SK-N-SH treated with all-trans-retinoic acid at 6 μM for 48 hours (cell line): ENCODE measurements around the gene DIP2C.

Experiments used
- ATAC-seq: fragments of 200-7000 bp; cut with Tn5 transposase; 3 replicates; pipeline ENCODE4 v1.9.1; 2020; ENCODE audit warnings: mild to moderate bottlenecking, moderate library complexity
- ARNTL ChIP-seq: fragments of 450-650 bp; formaldehyde crosslinking; IDR thresholded peaks from 2 replicates; pipeline ENCODE4 v1.5.0; 2020; ENCODE audit warnings: low read depth, mild to moderate bottlenecking, moderate library complexity, borderline replicate concordance
- BACH2 ChIP-seq: fragments of 250-450 bp; sonication (Bioruptor Pico); IDR thresholded peaks from 2 replicates; pipeline ENCODE4 v1.9.0; 2021; ENCODE audit warnings: mild to moderate bottlenecking, borderline replicate concordance
- CSDC2 ChIP-seq: fragments of 250-450 bp; sonication (Bioruptor Pico); IDR thresholded peaks from 2 replicates; pipeline ENCODE4 v1.5.0; 2020; ENCODE audit warnings: mild to moderate bottlenecking, moderate library complexity
- CSRNP3 ChIP-seq: fragments of 250-450 bp; sonication (Bioruptor Pico); IDR thresholded peaks from 2 replicates; pipeline ENCODE4 v1.5.1; 2021; ENCODE audit warnings: mild to moderate bottlenecking, moderate library complexity
- ESRRG ChIP-seq: fragments of 250-450 bp; sonication (Bioruptor Pico); IDR thresholded peaks from 2 replicates; pipeline ENCODE4 v1.6.1; 2021; ENCODE audit warnings: mild to moderate bottlenecking
- GLIS3 ChIP-seq: fragments of 250-450 bp; sonication (Bioruptor Pico); IDR thresholded peaks from 2 replicates; pipeline ENCODE4 v1.5.0; 2020; ENCODE audit warnings: mild to moderate bottlenecking, moderate library complexity
- ISL1 ChIP-seq: fragments of 250-450 bp; sonication (Bioruptor Pico); IDR thresholded peaks from 2 replicates; pipeline ENCODE4 v2.1.2; 2022; ENCODE audit warnings: mild to moderate bottlenecking, moderate library complexity
- OSR1 ChIP-seq: fragments of 250-450 bp; sonication (Bioruptor Pico); IDR thresholded peaks from 2 replicates; pipeline ENCODE4 v1.8.0; 2022; ENCODE audit warnings: moderate library complexity, mild to moderate bottlenecking, inconsistent platforms
- PATZ1 ChIP-seq: fragments of 250-450 bp; sonication (Bioruptor Pico); IDR thresholded peaks from 2 replicates; pipeline ENCODE4 v1.8.0; 2020; ENCODE audit warnings: mild to moderate bottlenecking, moderate library complexity, borderline replicate concordance
- POU6F1 ChIP-seq: fragments of 250-450 bp; sonication (Bioruptor Pico); IDR thresholded peaks from 2 replicates; pipeline ENCODE4 v1.8.0; 2021; ENCODE audit warnings: low read depth, mild to moderate bottlenecking, moderate library complexity, borderline replicate concordance
- PPARA ChIP-seq: fragments of 250-450 bp; sonication (Bioruptor Pico); IDR thresholded peaks from 2 replicates; pipeline ENCODE4 v1.5.0; 2020; ENCODE audit warnings: mild to moderate bottlenecking, borderline replicate concordance
- RARB ChIP-seq: fragments of 250-450 bp; sonication (Bioruptor Pico); IDR thresholded peaks from 2 replicates; pipeline ENCODE4 v1.8.0; 2021; ENCODE audit warnings: mild to moderate bottlenecking, moderate library complexity
- SNAI2 ChIP-seq: fragments of 250-450 bp; sonication (Bioruptor Pico); IDR thresholded peaks from 2 replicates; pipeline ENCODE4 v1.5.0; 2020; ENCODE audit warnings: mild to moderate bottlenecking, moderate library complexity
- TCF4 ChIP-seq: fragments of 250-450 bp; sonication (Bioruptor Pico); IDR thresholded peaks from 2 replicates; pipeline ENCODE4 v1.8.0; 2021; ENCODE audit warnings: mild to moderate bottlenecking, moderate library complexity, borderline replicate concordance
- TOX ChIP-seq: fragments of 250-450 bp; sonication (Bioruptor Pico); IDR thresholded peaks from 2 replicates; pipeline ENCODE4 v1.8.0; 2021; ENCODE audit warnings: mild to moderate bottlenecking, moderate library complexity, borderline replicate concordance
- TSHZ2 ChIP-seq: fragments of 250-450 bp; sonication (Bioruptor Pico); IDR thresholded peaks from 2 replicates; pipeline ENCODE4 v1.5.0; 2020; ENCODE audit warnings: mild to moderate bottlenecking, moderate library complexity
- ZC3H10 ChIP-seq: fragments of 250-450 bp; sonication (Bioruptor Pico); IDR thresholded peaks from 2 replicates; pipeline ENCODE4 v1.5.1; 2021; ENCODE audit warnings: mild to moderate bottlenecking, moderate library complexity
- ZFP3 ChIP-seq: fragments of 250-450 bp; sonication (Bioruptor Pico); IDR thresholded peaks from 2 replicates; pipeline ENCODE4 v1.5.0; 2020; ENCODE audit warnings: mild to moderate bottlenecking, moderate library complexity
- ZNF565 ChIP-seq: fragments of 450-650 bp; formaldehyde crosslinking; conservative IDR thresholded peaks from 2 replicates; pipeline ENCODE4 v1.5.0; 2020; ENCODE audit warnings: low read depth, mild to moderate bottlenecking, moderate library complexity
- ZNF70 ChIP-seq: fragments of 450-650 bp; formaldehyde crosslinking; IDR thresholded peaks from 2 replicates; pipeline ENCODE4 v1.5.0; 2020; ENCODE audit warnings: mild to moderate bottlenecking, moderate library complexity
- ZNF8 ChIP-seq: fragments of 450-650 bp; formaldehyde crosslinking; IDR thresholded peaks from 2 replicates; pipeline ENCODE4 v1.5.0; 2020; ENCODE audit warnings: mild to moderate bottlenecking, moderate library complexity

Gene DIP2C

GRCh38 chr10:625333-625696 lies 64.2 kb downstream of the DIP2C start:
- TF ChIP-seq PPARA (CRISPR knock-in tag) = no peak
- no peak for TF ChIP-seq ZNF70 (CRISPR knock-in tag)
- TF ChIP-seq ZNF8 (CRISPR knock-in tag) = no peak
- TF ChIP-seq RARB (CRISPR knock-in tag) = no peak
- TF ChIP-seq TCF4 (CRISPR knock-in tag) = no peak
- no peak for TF ChIP-seq ISL1 (CRISPR knock-in tag)
- TF ChIP-seq ZNF565 (CRISPR knock-in tag) = no peak
- no peak for TF ChIP-seq ZFP3 (CRISPR knock-in tag)
- peak; percentile 66 for ATAC-seq

GRCh38 chr10:624605-625332 lies 64.7 kb downstream of the DIP2C start:
- TF ChIP-seq ZNF70 (CRISPR knock-in tag) = no peak
- TF ChIP-seq, all 23 proteins: peak for 0
- ATAC-seq = peak; percentile 78

- peak; percentile 48 for ATAC-seq
- TF ChIP-seq TOX (CRISPR knock-in tag) = no peak
- no peak for TF ChIP-seq POU6F1
- no peak for TF ChIP-seq RARB (CRISPR knock-in tag)
- no peak for TF ChIP-seq ZNF8 (CRISPR knock-in tag)
- no peak for TF ChIP-seq TSHZ2 (CRISPR knock-in tag)
- no peak for TF ChIP-seq GLIS3 (CRISPR knock-in tag)
- TF ChIP-seq OSR1 (CRISPR knock-in tag) = no peak
- TF ChIP-seq ZNF70 (CRISPR knock-in tag) = no peak
- TF ChIP-seq CSDC2 (CRISPR knock-in tag) = no peak
- TF ChIP-seq BACH2 (CRISPR knock-in tag) = no peak
- no peak for TF ChIP-seq ZC3H10 (CRISPR knock-in tag)
- no peak for TF ChIP-seq ARNTL (CRISPR knock-in tag)
- TF ChIP-seq ESRRG (CRISPR knock-in tag) = no peak
- TF ChIP-seq PATZ1 (CRISPR knock-in tag) = no peak
- TF ChIP-seq PPARA (CRISPR knock-in tag) = no peak
- no peak for TF ChIP-seq SNAI2 (CRISPR knock-in tag)
- TF ChIP-seq ZFP3 (CRISPR knock-in tag) = no peak
These were observed 65.2 kb downstream of the DIP2C start for GRCh38 chr10:624312-624604.

- TF ChIP-seq ZNF565 (CRISPR knock-in tag) (no peak), TSHZ2 (CRISPR knock-in tag) (no peak), TCF4 (CRISPR knock-in tag) (no peak), CSRNP3 (no peak), CSDC2 (CRISPR knock-in tag) (no peak), PATZ1 (CRISPR knock-in tag) (no peak), RARB (CRISPR knock-in tag) (no peak)
- no peak for ATAC-seq
These were observed 65.8 kb downstream of the DIP2C start for GRCh38 chr10:623477-624311.
